ENCODE data around the gene LRPAP1. TPM values are rescaled to one million over a fixed set of nuclear protein-coding genes. Genes with fewer than 3 reads are reported as not detected.

LRPAP1 gene
- total RNA-seq, 1 experiment from 2014 or later, result 109 TPM

- Histone ChIP-seq H3K36me3 (ENCODE audit: control insufficient read depth in 1 of 2, insufficient read depth in 2 of 2, low read length in 2 of 2) (no peaks in the 10 kb centered on the region), H2AFZ (ENCODE audit: low read depth, low read length, poor library complexity, severe bottlenecking) (no peak overlapping the region), H3K27me3 (ENCODE audit: insufficient read depth, low read length) (no peaks in the 10 kb centered on the region), H3K9ac (ENCODE audit: low read length) (no peak overlapping the region), H3K79me2 (ENCODE audit: insufficient read depth, low read length) (no peaks in the 10 kb centered on the region), H3K4me1 (ENCODE audit: control insufficient read depth in 1 of 2, insufficient read depth in 2 of 2, low read length in 2 of 2) (peaks cover 21 to 25% of the 10 kb centered on the region in 2 experiments), H4K20me1 (ENCODE audit: insufficient read depth) (no peaks in the 10 kb centered on the region), H3K4me3 (replicated peaks in 1 of 2; ENCODE audit: low read depth in 1 of 2, low read length in 2 of 2) (no peak overlapping the region), H3K9me3 (ENCODE audit: control insufficient read depth in 1 of 2, insufficient read depth in 1 of 2, low read depth in 1 of 2, low read length in 2 of 2) (no peaks in the 10 kb centered on the region), H3K27ac (ENCODE audit: low read depth, low read length) (no peak overlapping the region), H3K4me2 (ENCODE audit: low read length) (no peak overlapping the region), H3K9me2 (ENCODE audit: insufficient read depth) (no peaks in the 10 kb centered on the region)
- ChIA-PET RAD21 (ENCODE audit: low non-redundant PET in 1 of 2, low total read pairs in 2 of 2, uncharacterized antibody in 2 of 2, unreplicated experiment in 2 of 2) (no interaction called here), POLR2A (no interaction called here), CTCF (no interaction called here)
- ATAC-seq (no peak), DNase-seq (ENCODE audit: low read depth, low spot score) (no peak)
- BruUV-seq (replicated peaks), result no TSS peak
- intact Hi-C loops (cut with micrococcal nuclease), result no loop called here
- no peak for TF ChIP-seq RAD21 (IDR thresholded peaks at IDR 0.05; ENCODE audit: low read depth)
- no peak for TF ChIP-seq EZH2phosphoT487 (IDR thresholded peaks at IDR 0.05; ENCODE audit: borderline replicate concordance)
- no peak for TF ChIP-seq FOSL1 (IDR thresholded peaks at IDR 0.05; ENCODE audit: low read depth)
- no peak for TF ChIP-seq TCF7L2 (IDR thresholded peaks at IDR 0.05; ENCODE audit: borderline replicate concordance, extremely low read depth, insufficient read depth, insufficient read length)
- no peak for TF ChIP-seq SP1 (IDR thresholded peaks at IDR 0.05; ENCODE audit: low read depth)
- TF ChIP-seq POLR2AphosphoS5 (IDR thresholded peaks at IDR 0.05; ENCODE audit: low read depth, low read length), result no peak
- no peak for TF ChIP-seq ZFX (IDR thresholded peaks at IDR 0.05)
- TF ChIP-seq ATF3 (IDR thresholded peaks at IDR 0.05), result no peak
- TF ChIP-seq EZH2 (IDR thresholded peaks at IDR 0.05), result no peak
- TF ChIP-seq CTCF (IDR thresholded peaks at IDR 0.05 in 2 of 3, conservative IDR thresholded peaks at IDR 0.05 in 1 of 3; ENCODE audit: borderline replicate concordance in 1 of 3, insufficient read depth in 1 of 3, low read depth in 2 of 3, low read length in 2 of 3), result no peak
- TF ChIP-seq ZNF274 (IDR thresholded peaks at IDR 0.05; ENCODE audit: low read depth, low read length), result no peak
- no peak for TF ChIP-seq MAX (IDR thresholded peaks at IDR 0.05)
- no peak for TF ChIP-seq CBX3 (IDR thresholded peaks at IDR 0.05; ENCODE audit: low read depth)
- no peak for TF ChIP-seq ZBTB33 (IDR thresholded peaks at IDR 0.05; ENCODE audit: extremely low read depth, insufficient replicate concordance, low read length)
- no peak for TF ChIP-seq ELF1 (IDR thresholded peaks at IDR 0.05; ENCODE audit: borderline replicate concordance, low read depth)
Measured at GRCh38 chr4:3486541-3487540, 45.4 kb downstream of the LRPAP1 start.

All from HCT116 (cell line).